HuH-7.5 (cell line): ENCODE results near the gene ELOA.
"Not testable (repeated sequence)": the region's sequence is repeated elsewhere in the genome, so short reads cannot be mapped to it uniquely, and the experiment has no call there.

Source experiments
- DNase-seq: peaks from one replicate; pipeline ENCODE4 v3.0.0; 2011; ENCODE audit warnings: low spot score

ELOA gene

DNA sequence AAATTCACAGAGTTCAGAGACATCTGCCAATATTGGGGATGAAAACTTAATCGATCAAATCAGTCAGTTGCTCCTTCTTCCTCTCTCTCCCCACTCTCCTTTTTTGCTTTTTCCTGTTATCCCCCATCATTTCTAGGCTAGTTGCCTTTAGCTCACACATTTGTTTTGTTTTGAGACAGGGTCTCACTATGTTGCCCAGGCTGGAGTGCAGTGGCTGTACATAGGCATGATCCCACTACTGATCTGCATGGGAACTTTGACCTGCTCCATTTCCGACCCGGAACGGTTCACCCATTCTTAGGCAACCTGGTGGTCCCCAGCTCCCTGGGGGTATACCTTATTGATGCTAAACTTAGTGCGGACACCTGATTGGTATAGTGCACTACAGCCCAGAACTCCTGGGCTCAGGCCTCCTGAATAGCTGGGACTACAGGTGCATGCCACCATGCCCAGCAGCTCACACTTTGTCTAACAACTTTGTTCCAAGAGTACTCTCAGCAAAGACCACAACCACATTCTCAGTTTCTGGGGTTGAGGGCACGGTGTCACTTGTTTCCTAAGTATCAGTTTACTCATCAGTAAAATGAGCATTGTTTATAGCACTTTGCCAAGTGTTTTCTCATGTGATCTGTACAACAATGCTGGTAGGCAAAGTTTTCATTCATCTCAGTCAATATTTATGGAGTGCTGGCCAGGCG is 6.7 kb upstream of the ELOA start:
- DNase-seq: no peak

DNA sequence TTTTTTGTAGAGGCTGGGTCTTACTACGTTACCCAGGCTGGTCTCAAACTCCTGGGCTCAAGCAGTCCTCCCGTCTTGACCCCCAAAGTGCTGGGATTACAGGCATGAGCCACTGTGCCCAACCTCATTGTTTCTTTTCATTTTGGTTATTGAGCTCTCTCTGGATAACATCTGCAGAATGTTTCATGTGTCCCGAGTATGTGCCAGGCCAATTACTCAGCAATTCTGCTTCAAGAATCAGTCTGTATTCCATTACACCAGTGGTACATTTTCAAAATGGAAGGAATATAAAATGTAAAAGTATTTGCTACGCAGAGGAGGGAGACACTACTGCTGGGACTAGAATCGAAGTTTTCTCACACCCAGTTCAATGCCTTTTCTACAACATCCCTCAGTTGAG is 1.7 kb upstream of the ELOA start:
- no peak for DNase-seq

DNA sequence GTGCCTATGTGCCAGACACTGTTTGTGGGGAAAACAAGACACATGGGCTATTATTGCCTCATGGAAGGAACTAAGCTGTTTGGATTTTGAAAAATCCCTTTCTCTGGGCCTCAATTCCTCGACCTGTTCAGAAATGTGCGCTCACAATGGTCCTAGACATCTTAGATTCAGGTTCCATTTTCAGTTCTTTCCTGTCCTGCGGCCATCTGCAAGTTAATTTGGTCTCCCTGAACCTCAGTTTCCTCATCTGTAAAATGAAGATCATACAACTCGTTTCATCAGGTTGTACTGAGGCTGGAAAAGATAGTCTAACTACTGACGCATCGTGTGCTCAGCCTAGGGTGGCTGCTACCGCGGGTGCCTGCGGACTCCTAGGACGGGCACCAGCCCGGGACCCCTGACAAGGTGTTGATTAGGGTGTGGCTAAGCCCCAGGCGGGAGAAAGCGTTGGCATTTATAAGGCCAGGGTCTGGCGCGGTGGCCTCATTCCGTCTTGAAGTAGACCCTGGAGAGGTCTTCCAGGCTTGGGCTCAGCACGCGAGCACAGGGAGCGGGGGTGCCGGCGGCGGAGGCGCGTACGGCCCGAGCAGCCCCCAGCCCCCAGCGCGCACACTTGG is 493 bp upstream of the ELOA start:
- DNase-seq: peak; percentile 38

DNA sequence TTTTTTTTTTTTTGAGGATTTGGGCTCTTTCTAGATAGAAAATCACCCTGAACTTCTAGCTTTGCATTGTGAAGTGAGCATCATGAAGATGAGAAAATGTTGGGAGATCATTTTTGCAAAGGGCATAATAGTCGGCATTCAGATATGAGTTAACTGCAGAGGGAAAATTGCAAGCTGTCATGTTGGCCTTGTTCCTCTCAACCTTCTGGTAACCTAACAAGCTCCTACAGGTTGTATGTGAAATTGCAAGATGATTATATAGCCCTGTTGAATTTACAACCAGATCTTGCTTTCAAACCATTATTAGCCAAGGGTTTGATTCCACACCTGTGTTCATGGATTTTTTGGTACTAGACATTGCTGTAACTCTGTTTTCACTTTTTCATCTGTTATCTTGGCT is 2.2 kb downstream of the ELOA start:
- peak; percentile 67 for DNase-seq

DNA sequence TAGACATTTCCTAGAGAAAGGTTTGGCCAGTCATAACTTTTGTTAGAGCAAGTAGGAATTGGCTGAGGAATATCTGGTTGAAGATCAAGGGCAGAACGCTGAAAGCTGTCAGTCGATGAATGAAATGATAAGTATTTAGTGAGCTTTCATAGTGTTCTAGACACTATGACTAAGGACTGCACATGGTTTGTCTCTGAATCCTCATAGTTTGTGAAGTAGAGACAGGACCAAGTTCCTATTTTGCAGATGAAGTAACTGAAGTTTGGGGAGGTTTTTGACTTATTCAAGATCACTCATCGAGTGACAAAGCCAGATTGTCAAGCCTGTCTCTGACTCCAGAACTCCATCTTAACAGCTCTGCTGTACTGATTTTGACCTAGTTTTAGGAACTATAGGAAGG is 4.7 kb downstream of the ELOA start:
- DNase-seq: no peak

DNA sequence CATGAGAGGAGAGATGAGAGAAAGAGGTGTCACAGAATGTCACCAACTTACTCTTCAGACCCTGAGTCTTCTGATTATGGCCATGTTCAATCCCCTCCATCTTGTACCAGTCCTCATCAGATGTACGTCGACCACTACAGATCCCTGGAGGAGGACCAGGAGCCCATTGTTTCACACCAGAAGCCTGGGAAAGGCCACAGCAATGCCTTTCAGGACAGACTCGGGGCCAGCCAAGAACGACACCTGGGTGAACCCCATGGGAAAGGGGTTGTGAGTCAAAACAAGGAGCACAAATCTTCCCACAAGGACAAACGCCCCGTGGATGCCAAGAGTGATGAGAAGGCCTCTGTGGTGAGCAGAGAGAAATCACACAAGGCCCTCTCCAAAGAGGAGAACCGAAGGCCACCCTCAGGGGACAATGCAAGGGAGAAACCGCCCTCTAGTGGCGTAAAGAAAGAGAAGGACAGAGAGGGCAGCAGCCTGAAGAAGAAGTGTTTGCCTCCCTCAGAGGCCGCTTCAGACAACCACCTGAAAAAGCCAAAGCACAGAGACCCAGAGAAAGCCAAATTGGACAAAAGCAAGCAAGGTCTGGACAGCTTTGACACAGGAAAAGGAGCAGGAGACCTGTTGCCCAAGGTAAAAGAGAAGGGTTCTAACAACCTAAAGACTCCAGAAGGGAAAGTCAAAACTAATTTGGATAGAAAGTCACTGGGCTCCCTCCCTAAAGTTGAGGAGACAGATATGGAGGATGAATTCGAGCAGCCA is 8.0 kb downstream of the ELOA start:
- peak; percentile 69 for DNase-seq

DNA sequence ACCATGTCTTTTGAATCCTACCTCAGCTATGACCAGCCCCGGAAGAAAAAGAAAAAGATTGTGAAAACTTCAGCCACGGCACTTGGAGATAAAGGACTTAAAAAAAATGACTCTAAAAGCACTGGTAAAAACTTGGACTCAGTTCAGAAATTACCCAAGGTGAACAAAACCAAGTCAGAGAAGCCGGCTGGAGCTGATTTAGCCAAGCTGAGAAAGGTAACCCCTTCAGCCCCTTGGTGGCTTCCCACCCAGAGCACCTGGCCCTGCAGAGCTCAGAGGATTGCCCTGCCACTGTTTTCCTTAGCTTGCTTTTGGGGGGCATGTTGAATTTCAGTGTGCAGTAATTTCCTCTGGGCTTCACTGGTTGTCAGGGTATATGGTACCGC is 8.5 kb downstream of the ELOA start:
- DNase-seq: no peak

DNA sequence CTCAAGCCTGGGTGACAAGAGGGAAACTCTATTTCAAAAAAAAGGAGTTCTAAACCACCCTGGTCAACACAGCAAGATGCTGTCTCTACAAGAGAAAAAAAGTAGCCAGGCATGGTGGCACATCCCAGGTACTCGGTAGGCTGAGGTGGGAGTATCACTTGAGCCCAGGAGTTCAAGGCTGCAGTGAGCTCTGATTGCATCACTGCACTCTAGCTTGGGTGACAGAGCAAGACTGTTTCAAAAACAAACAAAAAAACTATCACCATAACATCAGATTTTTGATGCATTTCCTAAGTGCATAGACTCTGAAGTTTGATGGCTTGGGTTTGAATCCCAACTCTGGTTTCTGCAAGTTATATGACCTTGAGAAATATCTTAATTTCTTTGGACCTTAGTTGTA is 9.6 kb downstream of the ELOA start:
- DNase-seq: no peak

DNA sequence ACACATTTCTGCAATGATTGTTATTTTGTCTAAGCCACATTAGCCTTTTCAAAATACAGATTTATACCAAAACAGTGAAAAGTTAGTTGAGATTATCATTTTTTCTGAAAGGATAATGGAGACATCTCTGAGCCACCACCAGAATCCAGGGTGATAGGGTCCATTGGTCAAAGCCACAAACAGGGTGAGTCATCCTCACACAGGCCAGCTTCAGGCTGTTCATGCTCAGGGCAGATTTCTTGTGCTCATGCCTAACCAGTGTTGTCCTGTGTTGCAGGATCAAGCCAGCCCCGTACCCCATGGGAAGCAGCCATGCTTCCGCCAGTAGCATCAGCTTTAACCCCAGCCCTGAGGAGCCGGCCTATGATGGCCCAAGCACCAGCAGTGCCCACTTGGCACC is 13.4 kb downstream of the ELOA start:
- no peak for DNase-seq

DNA sequence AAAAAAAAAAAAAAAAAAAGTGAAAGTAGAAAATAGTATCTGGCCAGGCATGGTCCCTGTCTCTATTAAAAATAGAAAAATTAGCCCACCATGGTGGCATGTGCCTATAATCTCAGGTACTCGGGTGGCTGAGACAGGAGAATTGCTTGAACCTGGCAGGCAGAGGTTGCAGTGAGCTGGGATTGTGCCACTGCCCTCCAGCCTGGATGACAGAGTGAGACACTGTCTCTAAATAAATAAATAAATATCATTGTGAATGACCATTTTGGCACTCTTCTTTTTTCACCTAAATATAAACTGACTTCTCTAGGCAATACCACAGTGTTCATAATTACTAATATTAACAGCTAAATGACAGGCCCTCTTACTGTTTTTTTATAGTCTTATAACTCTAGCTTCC is 14.5 kb downstream of the ELOA start:
- no peak for DNase-seq

DNA sequence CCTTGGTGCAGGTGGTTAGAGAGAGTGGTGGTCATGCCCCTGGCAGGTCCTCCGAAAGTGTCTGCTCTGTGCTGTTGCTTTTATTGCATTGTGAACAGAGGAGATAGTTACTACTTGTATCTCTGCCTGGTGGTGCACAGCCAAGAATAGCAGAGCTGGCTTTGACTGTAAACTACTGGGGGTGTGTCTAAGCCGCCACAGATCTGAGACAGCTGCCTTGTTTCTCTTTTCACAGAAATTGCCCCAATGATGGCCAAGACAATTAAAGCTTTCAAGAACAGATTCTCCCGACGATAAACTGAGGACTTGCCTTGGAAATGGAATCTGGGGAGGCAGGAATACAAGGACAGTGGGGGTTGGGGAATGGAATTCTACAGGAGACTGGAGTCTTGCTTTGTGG is 16.0 kb downstream of the ELOA start:
- DNase-seq: no peak

DNA sequence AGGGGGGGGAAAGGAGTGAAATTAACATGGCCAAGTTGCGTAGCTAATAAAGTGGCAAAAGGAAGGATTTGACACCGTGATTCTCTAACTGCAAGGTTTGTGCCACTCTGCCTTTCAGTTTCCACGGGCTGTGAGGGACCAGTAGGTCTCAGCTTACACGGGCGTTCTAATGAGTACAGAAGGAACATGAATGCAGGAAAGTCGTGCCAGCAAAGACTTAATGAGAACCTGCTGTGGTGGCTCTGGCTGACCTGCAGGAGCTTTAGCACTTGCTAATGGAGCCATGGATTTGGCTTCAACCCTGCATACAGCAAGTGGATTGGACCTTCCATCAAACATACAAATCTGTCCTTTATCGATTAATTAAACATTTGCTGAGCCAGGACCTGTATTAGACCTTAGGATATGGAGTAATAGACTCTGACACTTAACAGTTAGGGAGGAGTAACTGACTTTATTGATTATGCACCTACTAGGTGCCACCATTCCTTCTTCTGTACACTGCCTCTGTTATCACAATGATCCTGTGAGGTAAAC is 19.8 kb downstream of the ELOA start:
- no peak for DNase-seq

DNA sequence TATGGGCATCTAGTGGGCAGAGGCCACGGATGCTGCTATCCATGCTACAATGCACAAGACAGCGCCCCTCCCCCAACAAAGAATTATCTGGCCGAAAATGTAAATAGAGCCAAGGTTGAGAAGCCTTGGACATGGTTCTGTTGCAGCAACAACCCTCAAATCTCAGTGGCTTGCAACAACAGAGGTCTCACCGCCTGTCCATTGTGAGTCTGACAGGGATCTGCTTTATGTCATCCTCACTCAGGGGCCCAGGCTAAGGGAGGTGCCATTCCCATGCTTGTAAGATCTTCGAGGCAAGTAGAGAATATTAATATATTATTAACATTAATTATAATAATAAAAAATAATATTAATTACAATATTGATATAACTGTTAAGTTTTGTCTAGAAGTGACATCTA is 25.5 kb downstream of the ELOA start:
- DNase-seq: no peak

DNA sequence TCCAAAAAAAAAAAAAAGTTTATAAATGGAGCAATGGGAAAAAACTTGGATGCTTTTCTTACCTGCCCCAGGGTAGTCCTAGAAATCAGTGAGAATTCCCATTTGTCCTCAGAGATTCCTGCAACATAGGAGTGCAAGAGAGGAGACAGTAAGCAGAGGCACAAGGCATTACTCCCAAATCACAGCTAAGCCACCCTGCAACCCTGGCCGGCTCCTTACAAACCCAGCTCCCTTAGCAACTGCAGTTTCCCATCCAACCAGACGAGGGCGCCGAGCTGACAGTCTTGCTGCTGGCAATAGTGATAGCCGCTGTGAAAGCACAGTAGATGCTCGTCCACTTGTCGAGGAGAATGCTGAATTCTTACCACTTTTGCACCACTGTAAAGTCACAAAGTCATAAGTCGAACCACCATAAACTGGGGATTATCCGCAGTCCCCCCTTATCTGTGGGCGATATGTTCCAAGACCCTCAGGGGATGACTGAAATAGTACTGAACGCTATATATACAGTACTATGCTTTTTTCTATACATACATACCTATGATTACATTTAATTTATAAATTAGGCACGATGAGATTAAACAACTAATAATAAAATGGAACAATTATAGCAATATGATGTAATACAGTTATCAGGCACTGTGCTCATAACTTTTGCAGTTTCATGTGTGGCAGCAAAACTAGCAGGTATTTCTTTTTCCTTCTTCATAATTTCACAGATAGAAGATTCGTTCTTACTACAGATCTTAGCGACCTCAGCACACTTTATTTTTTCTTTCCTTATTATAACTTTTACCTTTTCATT is 29.0 kb downstream of the ELOA start:
- peak; percentile 47 for DNase-seq

DNA sequence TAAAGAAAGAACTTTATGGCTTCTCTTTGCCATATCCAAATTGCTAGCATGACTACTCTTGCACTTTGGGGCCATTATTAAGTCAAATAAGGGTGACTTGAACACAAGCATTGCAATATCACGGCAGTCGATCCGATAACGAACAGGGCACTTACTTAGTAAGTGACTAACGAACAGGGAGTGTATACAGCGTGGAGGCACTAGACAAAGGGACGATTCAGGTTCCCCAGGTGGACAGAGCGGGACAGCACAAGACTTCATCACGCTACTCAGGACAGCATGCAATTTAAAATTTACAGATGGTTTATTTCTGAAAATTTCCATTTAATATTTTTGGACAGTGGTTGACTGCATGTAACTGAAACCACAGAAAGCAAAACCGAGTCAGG is 29.6 kb downstream of the ELOA start:
- DNase-seq: no peak

DNA sequence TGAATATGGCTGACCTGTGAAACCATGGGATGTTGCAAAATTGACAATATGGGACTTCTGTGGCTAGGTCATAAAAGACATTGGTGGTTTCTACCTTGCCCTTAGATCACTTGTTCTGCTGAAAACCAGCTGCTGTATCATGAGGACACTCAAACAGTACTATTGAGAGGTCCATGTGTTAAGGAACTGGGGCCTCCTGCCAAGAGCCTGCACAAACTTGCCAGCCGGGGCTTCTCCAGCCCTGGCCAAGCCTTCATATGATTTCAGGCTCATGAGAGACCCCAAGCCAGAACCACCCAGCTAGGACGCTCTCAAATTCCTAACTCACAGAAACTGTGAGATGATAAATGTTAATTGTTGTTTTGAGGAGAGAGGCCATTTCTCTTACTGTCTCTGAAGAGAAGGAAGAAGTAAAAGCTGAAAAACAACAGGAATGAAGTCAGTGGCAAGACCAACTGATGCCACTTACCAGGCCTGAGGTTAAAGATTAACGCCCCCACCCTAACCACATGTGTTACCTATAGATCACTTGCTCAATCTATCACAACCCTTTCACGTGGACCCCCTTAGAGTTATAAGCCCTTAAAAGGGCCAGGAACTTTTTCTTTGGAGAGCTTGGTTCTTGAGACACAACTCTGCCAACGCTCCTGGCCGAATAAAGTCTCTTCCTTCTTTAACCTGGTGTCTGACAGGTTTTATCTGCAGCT is 31.1 kb downstream of the ELOA start:
- no peak for DNase-seq

DNA sequence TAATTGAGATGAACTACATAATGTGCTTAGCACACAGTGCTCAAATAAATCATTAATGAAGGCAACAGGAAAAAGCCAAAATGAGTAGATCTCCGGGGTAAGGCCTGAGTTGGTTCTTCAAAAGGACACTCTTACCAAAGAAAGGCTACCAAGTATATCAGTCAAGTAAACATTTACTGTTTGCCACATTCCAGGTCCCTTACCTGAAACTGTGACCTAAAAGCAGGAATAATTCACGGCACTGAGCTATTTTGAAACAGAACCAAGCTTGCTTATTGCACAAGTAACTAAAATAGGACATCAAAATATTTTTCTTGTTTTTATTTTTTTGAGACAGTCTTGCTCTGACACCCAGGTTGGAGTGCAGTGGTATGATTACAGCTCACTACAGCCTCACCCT is 32.9 kb downstream of the ELOA start:
- no peak for DNase-seq

DNA sequence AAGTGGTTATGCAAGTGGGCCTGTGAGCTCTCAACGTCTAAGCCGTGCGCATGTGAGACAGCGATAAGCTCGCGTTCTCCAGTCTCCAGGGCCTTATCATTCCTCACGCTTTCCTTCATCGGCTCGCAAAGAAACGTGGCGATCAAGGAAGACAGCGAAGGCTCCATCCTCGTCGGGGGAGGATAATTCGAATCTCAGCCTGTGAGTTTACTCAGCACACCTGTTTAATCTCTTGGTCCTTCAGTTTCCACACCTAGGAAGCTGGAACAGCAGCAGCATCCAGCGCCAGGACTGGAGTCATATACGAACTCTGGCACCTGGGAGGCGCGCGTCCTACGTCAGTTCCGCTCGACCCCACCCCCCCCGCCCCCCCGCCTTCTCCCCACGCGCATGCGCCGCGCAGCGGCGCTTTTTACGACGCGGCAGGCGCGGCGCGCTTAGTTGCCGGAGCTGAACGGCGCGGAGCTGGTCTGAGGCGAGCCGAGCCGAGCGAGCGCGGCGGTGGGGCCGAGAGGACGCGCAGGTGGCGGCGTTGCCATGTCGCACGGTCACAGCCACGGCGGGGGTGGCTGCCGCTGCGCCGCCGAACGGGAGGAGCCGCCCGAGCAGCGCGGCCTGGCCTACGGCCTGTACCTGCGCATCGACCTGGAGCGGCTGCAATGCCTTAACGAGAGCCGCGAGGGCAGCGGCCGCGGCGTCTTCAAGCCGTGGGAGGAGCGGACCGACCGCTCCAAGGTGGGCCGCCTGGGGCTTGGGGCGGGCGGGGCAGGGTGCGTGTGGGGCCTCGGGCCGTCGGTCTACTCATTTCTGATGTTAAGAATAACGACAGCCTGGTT is 34.9 kb downstream of the ELOA start, which contains the start of gene PITHD1:
TSS of gene PITHD1 (plus strand) at position 440 of the 836 bp plus-strand sequence. CDS start at position 538, 98 bp downstream.
- peak; percentile 85 for DNase-seq

DNA sequence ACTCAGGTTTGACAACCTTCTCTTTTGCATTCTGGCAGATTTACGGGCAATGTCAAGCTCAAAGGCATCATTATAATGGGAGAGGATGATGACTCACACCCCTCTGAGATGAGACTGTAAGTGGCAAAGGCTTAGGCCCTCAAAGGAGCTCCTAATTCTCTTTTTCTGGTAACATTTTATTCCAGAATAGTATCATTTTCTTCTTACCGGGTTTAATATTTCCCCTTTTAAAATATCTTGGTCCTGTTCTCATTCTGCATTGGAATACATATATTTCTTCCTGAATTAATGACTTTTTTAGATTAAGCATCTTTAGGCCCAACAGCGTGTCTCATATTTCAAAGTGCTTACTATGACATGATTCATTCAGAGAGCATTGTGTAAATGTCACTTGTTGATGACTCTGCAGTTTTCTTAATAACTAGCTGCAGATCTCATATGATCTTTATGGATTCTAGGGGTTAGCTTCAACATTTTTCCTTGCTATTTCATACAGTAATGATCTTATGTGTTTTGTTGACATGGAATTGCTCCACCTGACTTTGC is 36.6 kb downstream of the ELOA start:
- DNase-seq: no peak

DNA sequence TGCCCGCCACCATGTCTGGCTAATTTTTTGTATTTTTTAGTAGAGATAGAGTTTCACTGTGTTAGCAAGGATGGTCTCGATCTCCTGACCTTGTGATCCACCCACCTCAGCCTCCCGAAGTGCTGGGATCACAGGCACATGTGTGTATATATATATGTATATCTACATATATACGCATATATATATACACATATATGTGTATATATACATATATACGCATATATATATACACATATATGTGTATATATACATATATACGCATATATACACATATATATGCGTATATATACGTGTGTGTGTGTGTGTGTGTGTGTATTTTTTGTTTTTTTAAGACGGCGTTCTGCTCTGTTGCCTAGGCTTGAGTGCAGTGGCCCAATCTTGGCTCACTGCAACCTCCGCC is 39.9 kb downstream of the ELOA start:
- DNase-seq: not testable (repeated sequence)
